ENCODE data around the gene SOX12.
"Not testable (repeated sequence)": the region's sequence is repeated elsewhere in the genome, so short reads cannot be mapped to it uniquely, and the experiment has no call there.

Gene SOX12

GRCh38 chr20:343107-343506 is 17.8 kb downstream of the SOX12 start:
- FAIRE-seq (no peak), DNase-seq (ENCODE audit: insufficient read length) (no peak)
- TF ChIP-seq POLR2AphosphoS5 (IDR thresholded peaks at IDR 0.05; ENCODE audit: low read depth, low read length) (no peak), POLR2A (IDR thresholded peaks at IDR 0.05; ENCODE audit: low read depth, low read length) (no peak), TAF1 (IDR thresholded peaks at IDR 0.05; ENCODE audit: borderline replicate concordance, low read depth, low read length) (no peak)

GRCh38 chr20:346033-346639 is 20.8 kb downstream of the SOX12 start:
- no peak for FAIRE-seq
- no peak for DNase-seq (ENCODE audit: insufficient read length)
- no peak for TF ChIP-seq POLR2A (IDR thresholded peaks at IDR 0.05; ENCODE audit: low read depth, low read length)
- TF ChIP-seq TAF1 (IDR thresholded peaks at IDR 0.05; ENCODE audit: borderline replicate concordance, low read depth, low read length) = no peak
- no peak for TF ChIP-seq POLR2AphosphoS5 (IDR thresholded peaks at IDR 0.05; ENCODE audit: low read depth, low read length)

GRCh38 chr20:346640-347316 is 21.4 kb downstream of the SOX12 start, which contains the start of gene NRSN2:
Gene NRSN2, plus strand, starts transcription at chr20:347111. Its CDS starts 2,533 bp downstream, at chr20:349644.
- DNase-seq (ENCODE audit: insufficient read length) (peak; percentile 84), FAIRE-seq (peak; percentile 70)
- TF ChIP-seq TAF1 (IDR thresholded peaks at IDR 0.05; ENCODE audit: borderline replicate concordance, low read depth, low read length) = no peak
- peak; percentile 46; the same call in 1 of the 2 replicates for TF ChIP-seq POLR2A (IDR thresholded peaks at IDR 0.05; ENCODE audit: low read depth, low read length)
- TF ChIP-seq POLR2AphosphoS5 (IDR thresholded peaks at IDR 0.05; ENCODE audit: low read depth, low read length) = no peak

GRCh38 chr20:347317-347639 is 21.9 kb downstream of the SOX12 start:
- FAIRE-seq = no peak
- TF ChIP-seq POLR2A (IDR thresholded peaks at IDR 0.05; ENCODE audit: low read depth, low read length) (no peak), POLR2AphosphoS5 (IDR thresholded peaks at IDR 0.05; ENCODE audit: low read depth, low read length) (no peak), TAF1 (IDR thresholded peaks at IDR 0.05; ENCODE audit: borderline replicate concordance, low read depth, low read length) (no peak)
- DNase-seq (ENCODE audit: insufficient read length) = no peak

- FAIRE-seq (peak; percentile 91), DNase-seq (ENCODE audit: insufficient read length) (peak; percentile 95)
- TF ChIP-seq POLR2A (IDR thresholded peaks at IDR 0.05; ENCODE audit: low read depth, low read length) (peak; percentile 44; the same call in 1 of the 2 replicates), TAF1 (IDR thresholded peaks at IDR 0.05; ENCODE audit: borderline replicate concordance, low read depth, low read length) (no peak)
These were observed 22.5 kb downstream of the SOX12 start for GRCh38 chr20:347640-348484.

- no peak for TF ChIP-seq POLR2AphosphoS5 (IDR thresholded peaks at IDR 0.05; ENCODE audit: low read depth, low read length)
- no peak for TF ChIP-seq POLR2A (IDR thresholded peaks at IDR 0.05; ENCODE audit: low read depth, low read length)
- TF ChIP-seq TAF1 (IDR thresholded peaks at IDR 0.05; ENCODE audit: borderline replicate concordance, low read depth, low read length) = no peak
- DNase-seq (ENCODE audit: insufficient read length) = no peak
- no peak for FAIRE-seq
These were observed 23.9 kb downstream of the SOX12 start for GRCh38 chr20:348972-349841.

- no peak for TF ChIP-seq POLR2AphosphoS5 (IDR thresholded peaks at IDR 0.05; ENCODE audit: low read depth, low read length)
- TF ChIP-seq TAF1 (IDR thresholded peaks at IDR 0.05; ENCODE audit: borderline replicate concordance, low read depth, low read length) = no peak
- no peak for TF ChIP-seq POLR2A (IDR thresholded peaks at IDR 0.05; ENCODE audit: low read depth, low read length)
- FAIRE-seq (no peak), DNase-seq (ENCODE audit: insufficient read length) (no peak)
These were observed 27.8 kb downstream of the SOX12 start for GRCh38 chr20:353166-353565.

- FAIRE-seq (peak; percentile 99), DNase-seq (ENCODE audit: insufficient read length) (peak; percentile 92)
- TF ChIP-seq POLR2AphosphoS5 (IDR thresholded peaks at IDR 0.05; ENCODE audit: low read depth, low read length) = no peak
These were observed 29.1 kb downstream of the SOX12 start for GRCh38 chr20:354298-354977.

- not testable (repeated sequence) for FAIRE-seq; DNase-seq (ENCODE audit: insufficient read length)
These were observed 30.8 kb downstream of the SOX12 start for GRCh38 chr20:356154-356553.

GRCh38 chr20:356745-357144 is 31.4 kb downstream of the SOX12 start:
- DNase-seq (ENCODE audit: insufficient read length) (no peak), FAIRE-seq (no peak)
- TF ChIP-seq POLR2A (IDR thresholded peaks at IDR 0.05; ENCODE audit: low read depth, low read length) = no peak
- no peak for TF ChIP-seq POLR2AphosphoS5 (IDR thresholded peaks at IDR 0.05; ENCODE audit: low read depth, low read length)
- no peak for TF ChIP-seq TAF1 (IDR thresholded peaks at IDR 0.05; ENCODE audit: borderline replicate concordance, low read depth, low read length)
